Choroid plexus epithelial cell (primary cell): ENCODE data around the gene VPS35L.

Source experiments
- DNase-seq: peaks from one replicate; pipeline ENCODE4 v3.0.0-alpha.2; 2010; ENCODE audit warnings: low read depth
- H3K4me3 ChIP-seq: 2 replicates; pipeline ENCODE4 v1.5.1; 2011; ENCODE audit warnings: low read depth, mild to moderate bottlenecking, control low read depth, low read length, moderate library complexity
- TF ChIP-seq, protein P1 (sequence below): conservative IDR thresholded peaks from 2 replicates; pipeline ENCODE4 v1.5.1; 2011; ENCODE audit warnings: low read depth, mild to moderate bottlenecking, control low read depth, inconsistent platforms, low read length, moderate library complexity

Gene VPS35L

DNA sequence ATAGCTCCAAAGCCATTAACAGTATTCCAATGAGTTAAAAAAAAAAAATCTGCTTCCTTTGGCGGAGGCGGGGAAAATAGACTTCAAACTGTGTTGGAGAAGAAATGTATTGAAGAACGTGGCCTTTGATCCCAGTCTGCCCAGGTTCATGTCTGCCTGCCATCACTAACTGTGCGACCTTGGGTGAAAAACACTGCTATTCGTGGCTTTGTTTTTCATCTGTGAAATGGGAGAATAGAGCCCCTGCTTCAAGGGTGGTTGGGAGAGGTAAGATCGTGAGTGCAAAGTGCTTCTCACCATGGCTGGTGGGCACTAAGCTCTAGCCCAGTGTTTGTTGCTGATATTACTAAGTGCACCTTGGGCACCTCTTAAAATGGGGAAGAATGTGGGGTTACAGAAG, 69.5 kb downstream of the VPS35L start:
- DNase-seq: no peak
- no peak overlapping the region for H3K4me3 ChIP-seq

DNA sequence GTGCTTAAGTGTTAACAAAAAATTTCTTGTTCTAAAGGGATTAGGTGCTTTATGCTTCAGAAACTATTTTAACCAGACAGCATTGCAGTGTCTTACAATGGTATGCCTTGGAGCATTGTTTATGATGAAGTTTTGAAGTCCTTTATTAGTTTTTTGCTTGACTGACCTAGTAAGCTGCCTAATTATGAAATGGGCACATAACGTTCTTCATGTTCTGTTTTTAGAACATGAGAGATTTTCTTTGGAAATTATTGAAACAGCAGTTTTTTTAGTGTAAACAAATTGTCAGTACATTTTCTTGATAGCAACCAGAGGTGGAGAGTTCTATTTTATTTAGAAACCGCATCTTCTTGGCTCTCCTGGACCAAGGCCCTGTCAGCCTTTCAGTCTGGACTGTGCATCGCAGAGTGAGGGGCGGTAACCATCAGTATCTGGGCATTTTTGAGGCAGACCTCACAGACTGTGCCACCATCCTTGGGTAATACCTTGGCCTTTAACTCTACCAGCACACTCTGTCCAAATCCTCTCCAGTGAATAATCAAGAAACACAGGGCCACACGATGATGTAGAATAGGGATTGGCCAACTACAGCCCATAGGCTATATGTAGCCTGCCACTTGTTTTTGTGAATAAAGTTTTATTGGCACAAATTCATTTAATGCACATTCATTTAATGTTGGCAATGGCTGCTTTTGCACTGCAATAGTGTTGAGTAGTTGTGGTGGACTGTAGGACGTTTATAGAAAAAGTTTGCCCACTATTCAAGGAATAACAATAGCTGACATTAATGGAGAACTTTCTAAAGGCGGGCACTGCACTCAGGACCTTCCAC, 81.1 kb downstream of the VPS35L start:
- DNase-seq: peak; percentile 26
- TF ChIP-seq, protein P1, sequence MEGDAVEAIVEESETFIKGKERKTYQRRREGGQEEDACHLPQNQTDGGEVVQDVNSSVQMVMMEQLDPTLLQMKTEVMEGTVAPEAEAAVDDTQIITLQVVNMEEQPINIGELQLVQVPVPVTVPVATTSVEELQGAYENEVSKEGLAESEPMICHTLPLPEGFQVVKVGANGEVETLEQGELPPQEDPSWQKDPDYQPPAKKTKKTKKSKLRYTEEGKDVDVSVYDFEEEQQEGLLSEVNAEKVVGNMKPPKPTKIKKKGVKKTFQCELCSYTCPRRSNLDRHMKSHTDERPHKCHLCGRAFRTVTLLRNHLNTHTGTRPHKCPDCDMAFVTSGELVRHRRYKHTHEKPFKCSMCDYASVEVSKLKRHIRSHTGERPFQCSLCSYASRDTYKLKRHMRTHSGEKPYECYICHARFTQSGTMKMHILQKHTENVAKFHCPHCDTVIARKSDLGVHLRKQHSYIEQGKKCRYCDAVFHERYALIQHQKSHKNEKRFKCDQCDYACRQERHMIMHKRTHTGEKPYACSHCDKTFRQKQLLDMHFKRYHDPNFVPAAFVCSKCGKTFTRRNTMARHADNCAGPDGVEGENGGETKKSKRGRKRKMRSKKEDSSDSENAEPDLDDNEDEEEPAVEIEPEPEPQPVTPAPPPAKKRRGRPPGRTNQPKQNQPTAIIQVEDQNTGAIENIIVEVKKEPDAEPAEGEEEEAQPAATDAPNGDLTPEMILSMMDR: no peak
- H3K4me3 ChIP-seq: no peak overlapping the region

More for the DNA sequence above, 69.5 kb downstream of the VPS35L start:
- TF ChIP-seq, protein P1: no peak

DNA sequence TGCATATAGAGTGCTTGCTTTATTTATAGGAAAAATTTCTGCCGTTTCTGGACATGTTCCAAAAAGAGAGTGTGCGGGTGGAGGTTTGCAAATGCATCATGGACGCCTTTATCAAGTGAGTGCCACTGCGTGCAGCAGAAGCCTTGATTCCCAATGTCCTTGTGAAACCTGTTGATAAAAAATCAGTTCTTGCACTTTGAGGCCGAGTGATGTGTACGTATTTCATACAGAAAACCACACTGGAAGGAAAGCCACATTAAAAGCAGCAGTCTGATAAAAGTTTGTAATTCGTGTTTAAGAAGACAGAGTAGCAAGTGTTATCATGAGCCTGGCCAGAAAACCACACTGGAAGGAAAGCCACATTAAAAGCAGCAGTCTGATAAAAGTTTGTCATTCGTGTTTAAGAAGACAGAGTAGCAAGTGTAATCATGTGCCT, 84.5 kb downstream of the VPS35L start:
- TF ChIP-seq, protein P1: no peak
- H3K4me3 ChIP-seq: no peak overlapping the region
- no peak for DNase-seq

DNA sequence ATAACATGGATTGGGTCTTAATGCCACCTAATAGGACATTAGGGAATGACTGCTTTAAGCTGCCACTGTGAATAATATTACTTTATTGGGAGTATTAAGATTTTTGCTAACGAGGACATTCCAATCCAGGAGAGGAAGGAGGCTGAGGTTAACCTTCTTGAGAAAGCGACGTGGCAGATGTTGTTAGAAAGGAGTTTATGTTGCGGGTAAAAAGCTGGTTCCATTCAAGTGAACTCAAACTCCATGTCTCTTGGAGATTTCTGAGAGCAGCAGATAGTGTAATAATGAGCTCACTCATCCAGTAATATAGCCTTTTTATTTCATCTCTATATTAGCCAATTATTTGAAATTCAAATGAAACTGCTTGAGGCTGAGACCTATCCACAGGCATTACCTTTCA, 87.0 kb downstream of the VPS35L start:
- TF ChIP-seq, protein P1: no peak
- no peak overlapping the region for H3K4me3 ChIP-seq

DNA sequence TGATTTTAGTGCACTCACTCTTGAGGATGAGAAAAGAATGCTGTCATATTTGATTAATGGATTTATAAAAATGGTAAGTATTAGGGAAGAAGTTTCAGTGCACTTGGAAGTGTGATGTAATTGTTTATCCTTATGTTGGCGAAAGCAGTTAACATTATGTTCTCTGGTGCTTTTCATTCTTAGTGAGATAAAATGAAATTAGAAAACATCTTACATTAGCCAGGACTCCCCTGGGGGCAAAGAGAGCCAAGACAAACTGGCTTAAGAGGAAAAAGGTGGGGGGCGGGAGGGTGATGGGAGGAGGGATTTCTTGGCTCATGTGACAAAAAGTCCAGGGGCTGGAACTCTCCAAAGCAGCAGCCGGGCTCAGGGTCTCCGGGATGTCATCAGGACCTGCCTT, 89.4 kb downstream of the VPS35L start:
- H3K4me3 ChIP-seq: no peak overlapping the region
- peak; percentile 70 for DNase-seq
- TF ChIP-seq, protein P1: no peak

More for the DNA sequence above, 87.0 kb downstream of the VPS35L start:
- DNase-seq: no peak

DNA sequence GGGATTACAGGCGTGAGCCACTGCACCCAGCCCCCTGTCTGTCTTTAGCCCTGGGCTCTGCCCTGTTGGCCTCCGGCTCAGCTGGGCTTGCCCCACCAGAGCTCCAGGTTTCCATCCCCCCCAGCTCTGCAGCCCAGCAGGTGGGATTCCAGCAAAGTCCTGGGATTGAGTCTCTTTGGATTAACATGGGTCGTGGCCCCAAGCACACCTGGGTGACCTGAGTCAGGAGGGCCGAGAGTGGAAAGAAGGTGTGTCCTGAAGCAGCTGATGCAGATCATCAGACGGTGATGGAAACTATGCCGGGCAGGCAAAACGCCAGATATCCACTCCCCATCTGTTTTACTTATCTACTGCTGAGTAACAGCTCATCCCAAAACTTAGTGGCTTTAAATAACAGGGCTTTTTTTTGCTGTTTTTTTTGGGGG, 90.1 kb downstream of the VPS35L start:
- TF ChIP-seq, protein P1: no peak
- no peak overlapping the region for H3K4me3 ChIP-seq
- DNase-seq: peak; percentile 77

DNA sequence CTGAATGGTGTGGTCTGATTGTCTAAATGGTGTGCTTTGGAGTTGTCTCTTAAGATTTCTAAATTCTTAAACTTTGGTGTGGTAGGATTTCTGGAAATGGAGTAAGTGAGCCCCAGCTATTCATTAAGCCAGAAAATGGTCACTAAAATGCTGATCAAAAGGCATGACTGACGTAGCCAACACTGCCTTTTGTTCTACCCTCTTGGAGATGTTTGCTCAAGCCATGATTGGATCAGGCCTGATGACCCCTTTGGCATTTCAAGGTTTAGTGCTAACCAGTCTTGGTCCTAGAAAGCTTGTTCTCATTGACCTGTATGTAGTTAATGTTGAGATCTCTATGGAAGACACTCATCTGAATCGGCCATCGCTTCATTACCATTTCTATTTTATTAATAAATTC, 94.5 kb downstream of the VPS35L start:
- DNase-seq: no peak
- H3K4me3 ChIP-seq: no peak overlapping the region
- TF ChIP-seq, protein P1: no peak
